Measurements from ENCODE around the gene NANOS1.

Gene NANOS1

DNA sequence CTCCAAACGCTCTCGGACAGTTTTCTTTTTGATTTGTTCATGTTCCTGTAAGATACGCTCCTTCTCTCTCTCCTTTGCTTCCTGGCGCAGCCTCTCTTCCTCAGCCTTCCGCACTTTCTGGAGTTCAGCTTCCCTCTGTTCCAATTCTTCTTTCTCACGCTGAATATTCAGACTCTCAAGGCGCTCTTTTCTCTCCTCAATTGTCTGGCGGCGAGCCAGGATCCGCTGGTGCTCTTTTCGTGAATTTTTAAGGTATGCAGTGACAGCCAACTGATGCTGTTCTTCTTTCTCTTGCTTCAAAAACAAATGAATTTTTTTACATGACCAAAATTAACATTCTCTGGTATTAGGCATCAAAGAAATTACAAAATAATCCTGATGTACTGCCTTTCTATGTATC is 28.5 kb downstream of the NANOS1 start:
- Mint-ChIP-seq H3K4me1 (ENCODE audit: low read depth in 2 of 2) (peaks cover 5 to 18% of the 10 kb centered on the region in 2 donors), H3K9me3 (no peaks in the 10 kb centered on the region), H3K27ac (peak overlapping the region; percentile 32 to 52), H3K4me3 (peak overlapping the region in 1 of 2 donors; percentile 14), H3K36me3 (ENCODE audit: insufficient read depth) (peaks cover 98% of the 10 kb centered on the region), H3K27me3 (no peaks in the 10 kb centered on the region)
- no peak for ATAC-seq (replicated peaks)
- no peak for DNase-seq

- H3K36me3 Mint-ChIP-seq (ENCODE audit: insufficient read depth) = peaks cover 98% of the 10 kb centered on the region
Observed at GRCh38 chr10:119059557-119059956, 30.0 kb downstream of the NANOS1 start.

DNA sequence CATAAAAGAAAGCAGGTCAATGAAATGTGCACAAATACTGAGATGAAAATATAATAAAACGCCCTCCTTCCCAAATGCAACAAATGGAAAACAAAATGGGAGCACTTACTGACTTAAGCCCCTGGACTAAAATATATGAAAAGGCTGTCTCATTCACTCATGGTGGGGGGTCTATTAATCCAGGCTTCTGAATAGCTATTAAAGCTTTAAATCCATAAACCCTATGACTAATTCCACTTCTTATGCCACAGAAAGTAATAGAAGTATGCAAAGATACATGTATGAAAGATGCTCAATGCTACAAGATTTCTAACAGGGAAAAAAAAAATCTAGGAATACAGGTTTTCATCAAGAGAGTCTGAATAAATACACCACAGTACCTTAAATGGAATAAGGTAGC is 30.6 kb downstream of the NANOS1 start:
- no peaks in the 10 kb centered on the region for H3K27me3 Mint-ChIP-seq
- H3K36me3 Mint-ChIP-seq (ENCODE audit: insufficient read depth) = peaks cover 98% of the 10 kb centered on the region
- no peaks in the 10 kb centered on the region for H3K9me3 Mint-ChIP-seq
- DNase-seq (no peak), ATAC-seq (replicated peaks) (no peak)
- peaks cover 7 to 18% of the 10 kb centered on the region in 2 donors for H3K4me1 Mint-ChIP-seq (ENCODE audit: low read depth in 2 of 2)
- H3K27ac Mint-ChIP-seq = peak overlapping the region in 1 of 2 donors; percentile 14
- H3K4me3 Mint-ChIP-seq = no peak overlapping the region

More at GRCh38 chr10:119059557-119059956, 30.0 kb downstream of the NANOS1 start:
- DNase-seq (no peak), ATAC-seq (replicated peaks) (no peak)
- peak overlapping the region in 1 of 2 donors; percentile 14 for H3K27ac Mint-ChIP-seq
- no peak overlapping the region for H3K4me3 Mint-ChIP-seq
- H3K27me3 Mint-ChIP-seq = no peaks in the 10 kb centered on the region
- H3K9me3 Mint-ChIP-seq = no peaks in the 10 kb centered on the region
- peaks cover 5 to 18% of the 10 kb centered on the region in 2 donors for H3K4me1 Mint-ChIP-seq (ENCODE audit: low read depth in 2 of 2)

DNA sequence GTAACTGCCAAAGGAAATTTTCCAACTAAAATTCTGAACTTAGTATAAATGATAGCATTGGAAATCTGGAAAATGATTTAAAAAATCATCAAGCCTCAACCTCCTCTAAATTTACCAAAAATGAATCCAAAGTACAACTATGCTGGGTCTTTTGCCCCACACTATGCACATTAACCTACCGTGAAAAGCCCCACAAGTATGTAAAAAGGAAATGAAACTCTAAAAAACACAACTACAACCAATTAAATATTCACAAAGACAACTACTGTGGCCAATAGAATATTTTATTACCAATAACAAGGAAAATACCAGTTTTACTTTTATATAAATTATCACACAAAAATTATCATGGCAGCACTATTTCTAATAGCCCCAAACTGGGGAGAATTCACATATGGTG is 31.8 kb downstream of the NANOS1 start:
- DNase-seq (no peak), ATAC-seq (replicated peaks) (no peak)
- Mint-ChIP-seq H3K4me1 (ENCODE audit: low read depth in 2 of 2) (peaks cover 9 to 18% of the 10 kb centered on the region in 2 donors), H3K27ac (peak overlapping the region in 1 of 2 donors; percentile 87), H3K36me3 (ENCODE audit: insufficient read depth) (peaks cover 100% of the 10 kb centered on the region), H3K27me3 (no peaks in the 10 kb centered on the region), H3K9me3 (no peaks in the 10 kb centered on the region), H3K4me3 (no peak overlapping the region)

DNA sequence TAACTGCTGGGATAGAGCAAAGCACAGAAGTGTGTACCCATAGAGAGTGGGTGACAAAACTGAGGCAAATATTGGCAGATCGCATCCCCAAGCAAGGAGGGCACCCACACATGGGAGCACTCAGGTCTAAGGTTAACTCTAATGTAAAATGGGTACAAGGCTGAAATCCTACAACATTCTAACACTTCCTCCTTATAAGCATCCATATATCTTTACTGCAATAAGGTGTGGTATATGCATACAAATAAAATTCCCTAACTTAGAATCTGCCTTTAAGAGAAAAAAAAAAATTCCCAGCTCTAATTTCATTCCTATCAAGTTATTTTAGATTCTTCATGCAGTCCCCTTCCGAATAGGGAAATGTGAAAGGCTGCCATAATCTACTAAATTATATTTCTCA is 32.4 kb downstream of the NANOS1 start:
- DNase-seq = no peak
- peaks cover 9 to 18% of the 10 kb centered on the region in 2 donors for H3K4me1 Mint-ChIP-seq (ENCODE audit: low read depth in 2 of 2)

GRCh38 chr10:119070395-119071165 is 41.1 kb downstream of the NANOS1 start:
- H3K4me3 Mint-ChIP-seq = no peak overlapping the region
- H3K27ac Mint-ChIP-seq = peak overlapping the region in 1 of 2 donors; percentile 46
- H3K9me3 Mint-ChIP-seq = no peaks in the 10 kb centered on the region
- peaks cover 16 to 32% of the 10 kb centered on the region in 2 donors for H3K4me1 Mint-ChIP-seq (ENCODE audit: low read depth in 2 of 2)
- DNase-seq = no peak
- peaks cover 95% of the 10 kb centered on the region for H3K36me3 Mint-ChIP-seq (ENCODE audit: insufficient read depth)
- ATAC-seq (replicated peaks) = no peak
- no peaks in the 10 kb centered on the region for H3K27me3 Mint-ChIP-seq

More for the DNA sequence above, 32.4 kb downstream of the NANOS1 start:
- Mint-ChIP-seq H3K27ac (peak overlapping the region in 1 of 2 donors; percentile 87), H3K4me3 (no peak overlapping the region), H3K36me3 (ENCODE audit: insufficient read depth) (peaks cover 100% of the 10 kb centered on the region), H3K27me3 (no peaks in the 10 kb centered on the region), H3K9me3 (no peaks in the 10 kb centered on the region)
- ATAC-seq (replicated peaks) = no peak

DNA sequence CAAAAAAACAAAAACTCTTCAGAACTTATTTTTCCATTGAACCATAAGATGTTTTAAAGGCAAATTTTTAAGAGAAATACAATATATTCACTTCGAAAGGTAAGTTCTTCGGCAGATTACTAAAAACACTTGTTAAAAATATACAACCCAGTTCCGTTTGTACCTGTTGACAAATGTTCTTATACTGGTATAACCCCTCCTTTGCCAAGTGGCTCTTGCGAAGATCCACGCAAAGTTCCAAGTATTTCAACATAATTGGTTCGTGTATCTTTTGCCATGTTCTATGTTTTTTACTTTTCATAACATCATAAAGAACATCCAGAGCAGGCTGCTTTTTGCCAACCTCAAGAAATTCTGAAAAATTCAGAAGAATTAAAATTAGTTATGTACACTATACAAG is 44.1 kb downstream of the NANOS1 start:
- DNase-seq = no peak
- Mint-ChIP-seq H3K9me3 (no peaks in the 10 kb centered on the region), H3K27me3 (no peaks in the 10 kb centered on the region), H3K4me3 (peak overlapping the region; percentile 41 to 44), H3K36me3 (ENCODE audit: insufficient read depth) (peaks cover 72% of the 10 kb centered on the region), H3K27ac (peak overlapping the region; percentile 41 to 49), H3K4me1 (ENCODE audit: low read depth in 2 of 2) (peaks cover 27 to 47% of the 10 kb centered on the region in 2 donors)
- no peak for ATAC-seq (replicated peaks)

DNA sequence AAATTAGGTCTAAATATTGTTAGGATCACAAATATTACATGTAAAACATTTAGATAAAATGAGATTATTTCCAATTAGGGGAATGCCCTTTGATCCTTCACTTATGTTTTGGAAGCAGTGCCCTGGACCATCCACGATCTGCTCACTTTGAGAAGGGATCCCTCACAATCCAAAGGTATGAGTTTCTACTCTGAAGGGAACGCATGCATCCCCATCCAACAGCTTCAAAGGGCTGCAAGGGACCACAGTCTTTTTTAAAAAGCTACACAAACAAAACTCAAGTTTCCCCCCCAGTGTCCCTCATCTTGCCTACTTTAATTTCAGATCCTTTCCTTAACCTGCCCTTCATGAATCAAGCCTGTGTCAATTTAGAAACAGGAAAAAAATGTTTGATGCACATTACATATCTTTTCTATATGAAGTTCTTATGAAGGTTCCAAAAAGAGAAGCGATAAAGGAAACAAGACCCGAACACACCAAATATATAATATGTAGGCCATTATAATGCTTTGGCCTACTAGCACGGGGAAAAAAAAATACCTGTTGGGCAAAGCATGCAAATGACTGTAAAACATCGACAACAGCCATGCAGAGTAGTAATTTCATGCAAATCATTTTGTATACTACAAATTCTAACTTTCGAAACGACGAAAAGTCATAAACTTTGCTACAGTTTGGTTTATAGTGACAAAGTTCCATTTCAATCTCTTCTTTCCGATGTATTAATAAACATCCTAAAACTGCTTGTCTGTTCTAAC is 49.1 kb downstream of the NANOS1 start:
- Mint-ChIP-seq H3K27me3 (no peaks in the 10 kb centered on the region), H3K36me3 (ENCODE audit: insufficient read depth) (peaks cover 44% of the 10 kb centered on the region), H3K27ac (peak overlapping the region in 1 of 2 donors; percentile 97), H3K4me1 (ENCODE audit: low read depth in 2 of 2) (peaks cover 27 to 49% of the 10 kb centered on the region in 2 donors), H3K9me3 (no peaks in the 10 kb centered on the region), H3K4me3 (peak overlapping the region; percentile 90 to 100)
- ATAC-seq (replicated peaks) (no peak), DNase-seq (no peak)

GRCh38 chr10:119079599-119080520 is 50.3 kb downstream of the NANOS1 start:
- H3K4me3 Mint-ChIP-seq = peak overlapping the region; percentile 90 to 100
- H3K36me3 Mint-ChIP-seq (ENCODE audit: insufficient read depth) = peaks cover 32% of the 10 kb centered on the region
- H3K27me3 Mint-ChIP-seq = no peaks in the 10 kb centered on the region
- peak overlapping the region; percentile 97 to 99 for H3K27ac Mint-ChIP-seq
- H3K9me3 Mint-ChIP-seq = no peaks in the 10 kb centered on the region
- ATAC-seq (replicated peaks) (peak; percentile 64), DNase-seq (peak; percentile 38 to 53 (median 48))
- H3K4me1 Mint-ChIP-seq (ENCODE audit: low read depth in 2 of 2) = peaks cover 27 to 43% of the 10 kb centered on the region in 2 donors

- Mint-ChIP-seq H3K9me3 (no peaks in the 10 kb centered on the region), H3K36me3 (ENCODE audit: insufficient read depth) (peaks cover 26% of the 10 kb centered on the region), H3K4me3 (peak within 1 kb of the TSS; percentile 90 to 100), H3K4me1 (ENCODE audit: low read depth in 2 of 2) (peaks cover 31 to 38% of the 10 kb centered on the region in 2 donors), H3K27me3 (no peaks in the 10 kb centered on the region), H3K27ac (peak within 1 kb of the TSS; percentile 97 to 99)
- ATAC-seq (replicated peaks) = peak; percentile 83
- peak; percentile 89 to 92 (median 92) for DNase-seq
Observed at GRCh38 chr10:119080521-119081259, 51.2 kb downstream of the NANOS1 start, which contains the start of gene EIF3A. Gene EIF3A, minus strand, starts transcription at chr10:119080817. Its CDS starts 141 bp downstream, at chr10:119080676.

All from effector memory CD8-positive, alpha-beta T cell (primary cell).